HCT116 (cell line): ENCODE data around the gene NEU4. TPM values are rescaled to one million over a fixed set of nuclear protein-coding genes. Genes with fewer than 3 reads are reported as not detected.

Experiments used
- ATAC-seq: fragments of 200-7000 bp; cut with Tn5 transposase; 2 replicates; pipeline ENCODE4 v1.9.1; 2020; ENCODE audit warnings: mild to moderate bottlenecking, moderate library complexity
- BruUV-seq: library from RNA; stranded (reverse); fragments of 400-500 nt; replicated peaks from 2 replicates; lab custom pipeline; 2021; lab: Mats Ljungman, UMichigan
- CTCF ChIA-PET: fragments of 300-600 bp; sonication (Branson Sonifier 250); formaldehyde crosslinking; loops from one replicate; lab custom pipeline; 2021; ENCODE audit warnings: antibody characterized with exemption; lab: Charles Lee
- POLR2A ChIA-PET: fragments of 300-600, 350-600 bp; sonication (Branson Sonifier 250); formaldehyde crosslinking; loops from one replicate; lab custom pipeline; 2021; ENCODE audit warnings: antibody characterized with exemption; lab: Charles Lee
- RAD21 ChIA-PET, 2 experiments: fragments of 300-600 bp; sonication (Branson Sonifier 250); formaldehyde crosslinking; loops; one replicate each; lab custom pipeline; 2023; ENCODE audit warnings: low total read pairs in 2 of 2; ENCODE audit not compliant: uncharacterized antibody in 2 of 2, unreplicated experiment in 2 of 2, low non-redundant PET in 1 of 2; lab: Charles Lee
- DNase-seq: peaks from one replicate; pipeline ENCODE4 v3.0.0-alpha.2; 2010; ENCODE audit warnings: low read depth, low spot score
- H2AFZ ChIP-seq: fragments of 200-600 bp; shearing (Covaris generic), sonication (generic); 2 replicates; pipeline ENCODE4 v1.6.1; 2017; ENCODE audit warnings: low read depth, mixed run types, mixed read lengths, antibody characterized with exemption, low read length; ENCODE audit not compliant: poor library complexity, severe bottlenecking
- H3K27ac ChIP-seq: 2 replicates; pipeline ENCODE4 v1.5.1; 2012; ENCODE audit warnings: low read depth, low read length
- H3K27me3 ChIP-seq: fragments of 200-600 bp; sonication (generic); 2 replicates; pipeline ENCODE4 v1.6.1; 2016; ENCODE audit warnings: mixed run types, low read length, mixed read lengths; ENCODE audit not compliant: insufficient read depth
- H3K36me3 ChIP-seq, 2 experiments: fragments of 200-500 bp in 1 of 2; fragments of 200-600 bp in 1 of 2; sonication (Bioruptor generic) in 1 of 2; sonication (generic) in 1 of 2; 2 replicates each; pipeline versions ENCODE4 v1.5.1 to v1.6.1; 2014 to 2016; ENCODE audit warnings: low read length in 2 of 2, inconsistent platforms in 1 of 2, mixed read lengths in 1 of 2, mixed run types in 1 of 2; ENCODE audit not compliant: insufficient read depth in 2 of 2, control insufficient read depth in 1 of 2
- H3K4me1 ChIP-seq, 2 experiments: fragments of 200-600 bp in 1 of 2; sonication (generic) in 1 of 2; 2 replicates each; pipeline versions ENCODE4 v1.5.1 to v1.6.1; 2012 to 2017; ENCODE audit warnings: low read length in 2 of 2, inconsistent platforms in 1 of 2, mild to moderate bottlenecking in 1 of 2, mixed read lengths in 1 of 2, mixed run types in 1 of 2, moderate library complexity in 1 of 2; ENCODE audit not compliant: insufficient read depth in 2 of 2, control insufficient read depth in 1 of 2
- H3K4me2 ChIP-seq: fragments of 200-600 bp; sonication (generic); 2 replicates; pipeline ENCODE4 v1.6.1; 2017; ENCODE audit warnings: mixed run types, low read length, mixed read lengths
- H3K4me3 ChIP-seq, 2 experiments: fragments of 200-600 bp in 1 of 2; sonication (generic) in 1 of 2; replicated peaks in 1 of 2; 2 replicates each; pipeline ENCODE4 v1.5.1; 2011 to 2016; ENCODE audit warnings: low read length in 2 of 2, control low read depth in 1 of 2, low read depth in 1 of 2, mild to moderate bottlenecking in 1 of 2, mixed read lengths in 1 of 2, mixed run types in 1 of 2
- H3K79me2 ChIP-seq: fragments of 200-600 bp; sonication (generic); 2 replicates; pipeline ENCODE4 v1.6.1; 2017; ENCODE audit warnings: mild to moderate bottlenecking, mixed run types, low read length, moderate library complexity, mixed read lengths; ENCODE audit not compliant: insufficient read depth
- H3K9ac ChIP-seq: fragments of 200-600 bp; sonication (generic); 2 replicates; pipeline ENCODE4 v1.6.1; 2016; ENCODE audit warnings: low read length, mixed read lengths
- H3K9me2 ChIP-seq: fragments of 200-600 bp; sonication (generic), shearing (Covaris generic); 2 replicates; pipeline ENCODE4 v1.6.1; 2017; ENCODE audit warnings: mixed run types, mild to moderate bottlenecking, moderate library complexity; ENCODE audit not compliant: insufficient read depth
- H3K9me3 ChIP-seq, 2 experiments: fragments of 200-500 bp in 1 of 2; fragments of 200-600 bp in 1 of 2; sonication (Bioruptor generic) in 1 of 2; sonication (generic) in 1 of 2; 2 replicates each; pipeline ENCODE4 v1.6.1; 2014 to 2017; ENCODE audit warnings: low read length in 2 of 2, mixed read lengths in 2 of 2, inconsistent platforms in 1 of 2, low read depth in 1 of 2, mild to moderate bottlenecking in 1 of 2, mixed run types in 1 of 2, moderate library complexity in 1 of 2; ENCODE audit not compliant: control insufficient read depth in 1 of 2, insufficient read depth in 1 of 2
- H4K20me1 ChIP-seq: fragments of 200-600 bp; sonication (generic), shearing (Covaris generic); 2 replicates; pipeline ENCODE4 v1.6.1; 2017; ENCODE audit warnings: mixed run types, mild to moderate bottlenecking, moderate library complexity; ENCODE audit not compliant: insufficient read depth
- JUND ChIP-seq: IDR thresholded peaks from 2 replicates; pipeline ENCODE4 v1.6.1; 2012
- POLR2A ChIP-seq: IDR thresholded peaks from 2 replicates; pipeline ENCODE4 v1.7.0; 2011; ENCODE audit warnings: borderline replicate concordance; ENCODE audit not compliant: insufficient read depth, insufficient read length; ENCODE audit errors: extremely low read depth
- intact Hi-C: fragments of 100-400 bp; cut with micrococcal nuclease; formaldehyde crosslinking; loops from 2 replicates; pipeline ENCODE4 v1.10.0; 2022
- total RNA-seq: library from RNA; stranded (reverse); gene quantifications from one replicate; pipeline ENCODE4 v1.2.1, GENCODE V29; 2021; ENCODE audit not compliant: unreplicated experiment

The NEU4 gene
- total RNA-seq, 1 experiment from 2014 or later, result 0.34 TPM

- Histone ChIP-seq H4K20me1 (no peaks in the 10 kb centered on the region), H3K79me2 (no peaks in the 10 kb centered on the region), H3K27me3 (no peaks in the 10 kb centered on the region), H3K9ac (no peak overlapping the region), H3K9me2 (no peaks in the 10 kb centered on the region), H3K4me1 (no peaks in the 10 kb centered on the region), H3K36me3 (no peaks in the 10 kb centered on the region), H3K4me3 (no peak overlapping the region), H3K4me2 (no peak overlapping the region), H3K27ac (no peak overlapping the region), H2AFZ (no peak overlapping the region), H3K9me3 (no peaks in the 10 kb centered on the region)
- DNase-seq, result no peak
- ChIA-PET POLR2A (no interaction called here), CTCF (no interaction called here), RAD21 (no interaction called here)
- no TSS peak for BruUV-seq
- no peak for TF ChIP-seq JUND
- ATAC-seq, result no peak; the same call in 1 of the 2 replicates
- intact Hi-C loops, result no loop called here
Observed at GRCh38 chr2:241810307-241811200, 1.6 kb downstream of the NEU4 start.

GRCh38 chr2:241811201-241811951 lies 2.4 kb downstream of the NEU4 start:
- intact Hi-C loops, result no loop called here
- Histone ChIP-seq H3K27me3 (no peaks in the 10 kb centered on the region), H3K9ac (no peak overlapping the region), H3K9me2 (no peaks in the 10 kb centered on the region), H3K9me3 (no peaks in the 10 kb centered on the region), H3K4me3 (no peak overlapping the region), H3K4me1 (no peaks in the 10 kb centered on the region), H3K36me3 (no peaks in the 10 kb centered on the region), H3K27ac (no peak overlapping the region), H2AFZ (no peak overlapping the region), H3K79me2 (no peaks in the 10 kb centered on the region), H4K20me1 (no peaks in the 10 kb centered on the region), H3K4me2 (no peak overlapping the region)
- RAD21 ChIA-PET, result no interaction called here
- ATAC-seq, result no peak
- TF ChIP-seq POLR2A, result no peak
- CTCF ChIA-PET, result no interaction called here
- no peak for DNase-seq
- no TSS peak for BruUV-seq
- POLR2A ChIA-PET, result no interaction called here
